ENCODE measurements around the gene CLIC4. TPM values are rescaled to one million over a fixed set of nuclear protein-coding genes. Genes with fewer than 3 reads are reported as not detected.

The CLIC4 gene
- total and polyA plus RNA-seq, 8 donors = 53.5 to 372 (median 110) TPM

DNA sequence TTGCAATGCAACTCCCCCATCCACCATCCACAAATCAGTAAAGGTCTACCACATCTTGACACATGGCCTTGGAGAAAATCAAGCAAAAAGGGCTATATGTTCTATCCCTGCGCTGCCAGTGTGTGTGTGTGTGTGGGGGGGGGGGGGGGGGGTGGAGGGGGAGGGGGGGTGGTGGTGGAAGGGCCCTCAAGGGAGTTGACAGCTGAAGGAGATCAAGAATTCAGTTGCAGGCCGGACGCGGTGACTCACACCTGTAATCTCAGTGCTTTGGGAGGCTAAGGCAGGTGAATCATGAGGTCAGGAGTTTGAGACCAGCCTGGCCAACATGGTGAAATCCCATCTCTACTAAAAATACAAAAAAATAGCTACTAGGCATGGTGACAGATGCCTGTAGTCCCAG lies 37.6 kb upstream of the CLIC4 start:
- Histone ChIP-seq H3K27ac (no peak overlapping the region), H3K4me1 (peaks cover 10 to 20% (median 17%) of the 10 kb centered on the region in 4 donors), H3K27me3 (no peaks in the 10 kb centered on the region), H3K36me3 (no peaks in the 10 kb centered on the region), H3K9me3 (no peaks in the 10 kb centered on the region), H3K4me3 (no peak overlapping the region)
- TF ChIP-seq POLR2A (IDR thresholded peaks at IDR 0.05) (no peak), POLR2AphosphoS5 (IDR thresholded peaks at IDR 0.05) (no peak), EP300 (IDR thresholded peaks at IDR 0.05) (no peak), CTCF (IDR thresholded peaks at IDR 0.05) (no peak)
- intact Hi-C loops (cut with DNase I; ENCODE audit: low total_unique reads) = no loop called here
- WGBS, 5 donors = 68 to 89% (median 81%) methylated on average over 3 to 4 of the region's 4 CpGs
- no peak for DNase-seq

DNA sequence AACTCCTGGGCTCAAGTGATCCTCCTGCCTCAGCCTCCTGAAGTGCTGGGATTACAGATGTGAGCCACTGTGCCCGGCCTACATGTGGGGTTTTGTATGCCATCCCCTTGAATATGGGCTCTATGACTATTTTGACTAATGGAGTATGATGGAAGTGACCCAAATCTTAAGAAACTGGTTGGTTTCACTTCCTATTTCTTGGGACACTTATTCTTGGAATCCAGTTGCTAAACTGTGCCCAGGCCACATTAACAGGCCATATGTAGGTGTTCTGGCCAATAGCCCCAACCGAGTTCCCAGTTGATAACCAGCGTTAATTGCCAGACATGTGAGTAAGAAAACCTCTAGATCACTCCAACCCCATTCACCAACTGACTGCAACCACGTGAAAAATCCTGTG lies 36.3 kb upstream of the CLIC4 start:
- H3K36me3 ChIP-seq = no peaks in the 10 kb centered on the region
- no peak for DNase-seq
- H3K4me1 ChIP-seq = peaks cover 10 to 20% (median 17%) of the 10 kb centered on the region in 4 donors
- TF ChIP-seq POLR2AphosphoS5 (IDR thresholded peaks at IDR 0.05) (no peak), CTCF (IDR thresholded peaks at IDR 0.05) (no peak), POLR2A (IDR thresholded peaks at IDR 0.05) (no peak), EP300 (IDR thresholded peaks at IDR 0.05) (no peak)
- H3K4me3 ChIP-seq = no peak overlapping the region
- H3K27me3 ChIP-seq = no peaks in the 10 kb centered on the region
- intact Hi-C loops (cut with DNase I; ENCODE audit: low total_unique reads) = no loop called here
- H3K9me3 ChIP-seq = no peaks in the 10 kb centered on the region
- 63 to 87% (median 75%) methylated on average over 4 of the region's 4 CpGs for WGBS, 5 donors
- H3K27ac ChIP-seq = no peak overlapping the region

GRCh38 chr1:24709791-24710441 lies 35.3 kb upstream of the CLIC4 start:
- intact Hi-C loops (cut with DNase I; ENCODE audit: low total_unique reads) = no loop called here
- 70 to 88% (median 80%) methylated on average over 5 of the region's 5 CpGs for whole genome bisulfite sequencing, 5 donors
- Histone ChIP-seq H3K4me1 (peaks cover 9 to 14% (median 12%) of the 10 kb centered on the region in 4 donors), H3K27ac (no peak overlapping the region), H3K36me3 (no peaks in the 10 kb centered on the region), H3K4me3 (no peak overlapping the region), H3K9me3 (no peaks in the 10 kb centered on the region), H3K27me3 (no peaks in the 10 kb centered on the region)
- DNase-seq = no peak
- TF ChIP-seq POLR2AphosphoS5 (IDR thresholded peaks at IDR 0.05) (no peak), CTCF (IDR thresholded peaks at IDR 0.05) (no peak), EP300 (IDR thresholded peaks at IDR 0.05) (no peak), POLR2A (IDR thresholded peaks at IDR 0.05) (no peak)

- no peaks in the 10 kb centered on the region for H3K27me3 ChIP-seq
- H3K4me3 ChIP-seq = no peak overlapping the region
- DNase-seq = no peak
- 71 to 85% (median 75%) methylated on average over 4 of the region's 4 CpGs for WGBS, 5 donors
- no peak for TF ChIP-seq POLR2AphosphoS5 (IDR thresholded peaks at IDR 0.05)
- TF ChIP-seq POLR2A (IDR thresholded peaks at IDR 0.05) = no peak
- no peak for TF ChIP-seq CTCF (IDR thresholded peaks at IDR 0.05)
- no peak for TF ChIP-seq EP300 (IDR thresholded peaks at IDR 0.05)
- H3K27ac ChIP-seq = no peak overlapping the region
- H3K4me1 ChIP-seq = no peaks in the 10 kb centered on the region
- no peaks in the 10 kb centered on the region for H3K36me3 ChIP-seq
- intact Hi-C loops (cut with DNase I; ENCODE audit: low total_unique reads) = no loop called here
- H3K9me3 ChIP-seq = no peaks in the 10 kb centered on the region
Measured at GRCh38 chr1:24711329-24711728, 33.9 kb upstream of the CLIC4 start.
